ENCODE measurements around the gene SSBP3. TPM values are rescaled to one million over a fixed set of nuclear protein-coding genes. Genes with fewer than 3 reads are reported as not detected.
A peak's percentile ranks its signal among the peaks of the same experiment; 100 is the strongest.
"Not testable (repeated sequence)": the region's sequence is repeated elsewhere in the genome, so short reads cannot be mapped to it uniquely, and the experiment has no call there.

The SSBP3 gene
- total RNA-seq, 4 donors from 2014 or later = 15.4 to 23.0 (median 18.2) TPM

DNA sequence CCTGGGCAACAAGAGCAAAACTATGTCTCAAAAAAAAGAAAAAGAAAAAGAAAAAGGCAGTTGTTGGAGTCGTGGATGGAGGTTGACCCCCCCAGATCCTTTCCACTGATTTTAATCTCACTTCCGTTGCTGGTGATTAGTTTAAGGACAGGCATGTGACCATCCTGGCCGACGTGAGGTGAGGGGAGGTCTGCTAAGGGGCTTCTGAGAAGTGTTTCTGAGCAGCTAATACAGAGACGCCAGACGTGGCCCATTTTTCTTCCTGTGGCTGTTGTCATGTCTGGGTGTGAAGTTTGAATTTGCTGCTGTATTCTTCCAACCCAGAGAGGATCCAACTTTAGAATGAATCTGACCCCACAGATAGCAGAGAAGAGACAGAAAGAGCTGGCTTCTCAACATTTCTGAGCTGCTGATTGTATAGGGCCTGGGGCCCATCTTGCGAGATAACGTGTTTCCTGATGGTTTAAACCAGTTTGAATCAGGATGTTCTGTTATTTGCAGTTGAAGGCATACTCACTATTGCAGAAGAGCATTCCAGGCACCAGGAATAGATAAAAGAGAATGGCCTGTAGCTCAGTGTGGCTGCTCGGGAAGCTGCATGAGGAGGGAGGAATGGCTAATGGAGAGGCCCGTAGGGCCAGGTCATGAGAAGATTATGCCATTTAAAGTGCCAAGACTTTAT, 22.8 kb upstream of the SSBP3 start:
- WGBS, 2 donors = 77% methylated on average over 10 of the region's 10 CpGs
- DNase-seq = no peak
- no peaks in the 10 kb centered on the region for H3K36me3 ChIP-seq
- TF ChIP-seq, protein P1, sequence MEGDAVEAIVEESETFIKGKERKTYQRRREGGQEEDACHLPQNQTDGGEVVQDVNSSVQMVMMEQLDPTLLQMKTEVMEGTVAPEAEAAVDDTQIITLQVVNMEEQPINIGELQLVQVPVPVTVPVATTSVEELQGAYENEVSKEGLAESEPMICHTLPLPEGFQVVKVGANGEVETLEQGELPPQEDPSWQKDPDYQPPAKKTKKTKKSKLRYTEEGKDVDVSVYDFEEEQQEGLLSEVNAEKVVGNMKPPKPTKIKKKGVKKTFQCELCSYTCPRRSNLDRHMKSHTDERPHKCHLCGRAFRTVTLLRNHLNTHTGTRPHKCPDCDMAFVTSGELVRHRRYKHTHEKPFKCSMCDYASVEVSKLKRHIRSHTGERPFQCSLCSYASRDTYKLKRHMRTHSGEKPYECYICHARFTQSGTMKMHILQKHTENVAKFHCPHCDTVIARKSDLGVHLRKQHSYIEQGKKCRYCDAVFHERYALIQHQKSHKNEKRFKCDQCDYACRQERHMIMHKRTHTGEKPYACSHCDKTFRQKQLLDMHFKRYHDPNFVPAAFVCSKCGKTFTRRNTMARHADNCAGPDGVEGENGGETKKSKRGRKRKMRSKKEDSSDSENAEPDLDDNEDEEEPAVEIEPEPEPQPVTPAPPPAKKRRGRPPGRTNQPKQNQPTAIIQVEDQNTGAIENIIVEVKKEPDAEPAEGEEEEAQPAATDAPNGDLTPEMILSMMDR (IDR thresholded peaks at IDR 0.05) = no peak
- TF ChIP-seq POLR2A (IDR thresholded peaks at IDR 0.05) = no peak
- H3K9me3 ChIP-seq = no peaks in the 10 kb centered on the region
- H3K27ac ChIP-seq = no peak overlapping the region
- no peak overlapping the region for H3K4me3 ChIP-seq (replicated peaks in 1 of 3)
- intact Hi-C loops (cut with DNase I) = no loop called here
- no peaks in the 10 kb centered on the region for H3K27me3 ChIP-seq
- no peaks in the 10 kb centered on the region for H3K4me1 ChIP-seq

DNA sequence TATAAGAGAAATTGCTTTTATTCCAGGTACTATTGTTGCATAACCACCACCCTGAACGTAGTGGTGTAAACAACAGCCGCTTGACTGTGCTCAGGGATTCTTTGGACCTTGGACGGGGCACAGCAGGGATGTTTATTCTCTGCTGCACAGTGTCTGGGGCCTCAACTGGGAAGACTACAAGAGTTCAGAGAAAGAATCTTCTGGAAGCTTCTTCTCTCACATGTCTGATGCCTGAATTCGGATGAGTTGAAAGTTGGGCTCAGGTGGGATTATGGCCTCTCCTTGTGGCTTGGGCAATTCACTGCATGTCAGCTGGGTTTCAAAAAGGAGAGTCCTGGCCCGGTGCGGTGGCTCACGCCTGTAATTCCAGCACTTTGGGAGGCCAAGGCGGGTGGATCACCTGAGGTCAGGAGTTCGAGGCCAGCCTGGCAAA, 19.0 kb upstream of the SSBP3 start:
- H3K27ac ChIP-seq = no peak overlapping the region
- H3K27me3 ChIP-seq = no peaks in the 10 kb centered on the region
- TF ChIP-seq, protein P1 (IDR thresholded peaks at IDR 0.05) = no peak
- no peak for TF ChIP-seq POLR2A (IDR thresholded peaks at IDR 0.05)
- intact Hi-C loops (cut with DNase I) = no loop called here
- no peaks in the 10 kb centered on the region for H3K9me3 ChIP-seq
- H3K36me3 ChIP-seq = no peaks in the 10 kb centered on the region
- DNase-seq = no peak
- 89 to 93% methylated on average over 9 of the region's 9 CpGs for WGBS, 2 donors
- no peaks in the 10 kb centered on the region for H3K4me1 ChIP-seq
- no peak overlapping the region for H3K4me3 ChIP-seq (replicated peaks in 1 of 3)

GRCh38 chr1:54424398-54424797, 18.2 kb upstream of the SSBP3 start:
- Histone ChIP-seq H3K4me3 (replicated peaks in 1 of 3) (no peak overlapping the region), H3K9me3 (no peaks in the 10 kb centered on the region), H3K27me3 (no peaks in the 10 kb centered on the region), H3K36me3 (no peaks in the 10 kb centered on the region), H3K4me1 (no peaks in the 10 kb centered on the region), H3K27ac (no peak overlapping the region)
- no peak for DNase-seq
- intact Hi-C loops (cut with DNase I) = no loop called here
- TF ChIP-seq, protein P1 (IDR thresholded peaks at IDR 0.05) = no peak
- TF ChIP-seq POLR2A (IDR thresholded peaks at IDR 0.05) = no peak
- 81 to 93% methylated on average over 2 of the region's 2 CpGs for WGBS, 2 donors

DNA sequence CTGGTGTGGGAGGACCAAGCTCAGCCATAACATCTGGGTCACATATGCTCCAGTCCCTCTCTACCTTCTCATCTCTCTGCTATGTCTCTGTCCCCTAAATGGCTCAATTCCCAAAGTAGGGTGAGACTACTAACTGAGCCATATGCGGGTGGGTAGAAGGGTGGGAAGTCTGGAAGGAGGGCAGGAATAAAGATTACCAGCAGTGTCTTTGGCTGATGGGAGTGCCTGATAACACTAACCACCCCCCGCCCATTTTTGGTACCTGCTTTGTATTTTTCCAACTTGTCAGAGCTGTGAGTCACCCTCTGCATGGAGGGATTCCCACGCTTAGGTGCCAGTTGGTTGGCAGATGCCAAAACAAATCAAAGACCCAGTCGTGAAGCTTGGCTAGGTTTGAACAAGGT, 14.9 kb upstream of the SSBP3 start:
- DNase-seq = peak in 1 of 2 donors; percentile 3
- 64 to 66% methylated on average over 4 of the region's 4 CpGs for WGBS, 2 donors
- Histone ChIP-seq H3K9me3 (no peaks in the 10 kb centered on the region), H3K4me1 (no peaks in the 10 kb centered on the region), H3K36me3 (no peaks in the 10 kb centered on the region), H3K4me3 (replicated peaks in 1 of 3) (no peak overlapping the region), H3K27me3 (no peaks in the 10 kb centered on the region), H3K27ac (no peak overlapping the region)
- TF ChIP-seq POLR2A (IDR thresholded peaks at IDR 0.05) = no peak
- TF ChIP-seq, protein P1 (IDR thresholded peaks at IDR 0.05) = no peak
- intact Hi-C loops (cut with DNase I) = no loop called here

DNA sequence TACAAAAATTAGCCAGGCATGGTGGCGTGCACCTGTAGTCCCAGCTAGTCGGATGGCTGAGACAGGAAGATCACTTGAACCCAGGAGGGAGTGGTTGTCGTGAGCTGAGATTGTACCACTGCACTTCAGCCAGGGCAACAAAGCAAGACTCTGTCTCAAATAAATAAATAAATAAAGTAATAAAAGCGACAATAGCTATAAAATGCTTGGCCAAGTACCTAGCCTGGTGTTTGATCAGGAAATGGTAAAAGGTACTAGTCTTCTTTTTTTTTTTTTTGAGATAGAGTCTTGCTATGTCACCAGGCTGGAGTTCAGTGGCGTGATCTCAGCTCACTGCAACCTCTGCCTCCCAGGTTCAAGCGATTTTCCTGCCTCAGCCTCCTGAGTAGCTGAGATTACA, 12.4 kb upstream of the SSBP3 start:
- H3K36me3 ChIP-seq; H3K27me3 ChIP-seq; H3K9me3 ChIP-seq; H3K4me3 ChIP-seq (replicated peaks in 1 of 3); H3K27ac ChIP-seq; DNase-seq; H3K4me1 ChIP-seq; intact Hi-C loops (cut with DNase I): not testable (repeated sequence)
- WGBS, 2 donors = 92 to 96% methylated on average over 6 of the region's 6 CpGs

Measured in thyroid gland (tissue), 4 donors.